GM12801 (cell line): ENCODE data around the gene BOD1.

Experiments
- CTCF ChIP-seq: IDR thresholded peaks from one replicate; pipeline ENCODE4 v1.5.1; 2011; ENCODE audit warnings: control low read depth; ENCODE audit not compliant: insufficient read length; ENCODE audit errors: extremely low read depth

Gene BOD1

GRCh38 chr5:173581408-173582215 lies 34.8 kb downstream of the BOD1 start:
- no peak for TF ChIP-seq CTCF

DNA sequence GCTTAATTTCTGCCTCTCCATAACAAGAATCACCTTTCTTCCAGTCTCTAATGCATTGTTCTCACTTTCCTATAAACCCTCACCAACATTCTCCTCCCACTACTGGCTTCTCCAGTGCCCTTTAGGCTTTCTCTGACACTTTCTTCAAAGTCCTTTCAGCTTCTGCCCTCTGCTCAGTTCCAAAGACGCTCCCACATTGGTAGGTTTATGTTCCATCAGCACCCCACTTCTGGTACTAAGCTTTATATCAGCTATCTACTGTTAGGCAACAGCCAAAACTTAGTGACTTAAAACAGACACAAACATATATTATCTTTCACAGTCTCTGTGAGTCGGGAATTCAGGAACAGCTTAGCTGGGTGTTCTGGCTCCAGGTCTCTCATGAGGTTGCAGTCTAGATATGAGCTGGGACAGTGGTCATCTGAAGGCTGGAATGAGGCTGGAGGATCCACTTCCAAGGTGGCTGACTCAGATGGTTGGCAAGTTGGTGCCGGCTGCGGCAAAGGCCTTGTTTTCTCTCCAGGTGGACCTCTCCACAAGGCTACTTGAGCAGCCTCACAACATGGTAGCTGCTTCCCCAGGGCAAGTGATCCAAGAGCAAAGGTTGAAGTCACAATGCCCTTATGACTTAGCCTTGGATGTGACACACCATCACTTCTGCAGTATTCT lies 37.4 kb downstream of the BOD1 start:
- TF ChIP-seq CTCF, result no peak

GRCh38 chr5:173577817-173578216 lies 38.6 kb downstream of the BOD1 start:
- TF ChIP-seq CTCF, result no peak

DNA sequence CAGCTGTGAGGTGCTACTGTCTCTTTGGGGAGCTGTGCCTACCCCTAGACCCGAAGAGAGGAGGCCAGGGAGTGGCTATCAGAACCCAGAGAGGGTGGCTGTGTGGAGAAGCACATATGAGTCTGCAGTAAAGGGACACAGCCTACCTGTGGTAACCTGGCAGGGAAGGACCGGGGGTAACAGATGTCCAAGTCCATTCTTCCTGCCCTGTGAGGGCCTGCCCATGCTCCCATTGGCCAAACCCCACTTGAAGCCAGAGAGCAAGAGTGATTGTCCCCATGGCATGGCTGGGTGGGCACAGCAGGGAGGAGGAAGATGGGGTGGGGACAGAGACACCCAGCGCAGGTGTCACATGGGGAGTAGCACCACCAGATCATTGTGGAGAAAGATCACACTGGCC lies 39.3 kb downstream of the BOD1 start:
- TF ChIP-seq CTCF, result no peak

- TF ChIP-seq CTCF, result no peak
Observed at GRCh38 chr5:173575985-173576384, 40.5 kb downstream of the BOD1 start.

GRCh38 chr5:173574983-173575382 lies 41.5 kb downstream of the BOD1 start:
- no peak for TF ChIP-seq CTCF

DNA sequence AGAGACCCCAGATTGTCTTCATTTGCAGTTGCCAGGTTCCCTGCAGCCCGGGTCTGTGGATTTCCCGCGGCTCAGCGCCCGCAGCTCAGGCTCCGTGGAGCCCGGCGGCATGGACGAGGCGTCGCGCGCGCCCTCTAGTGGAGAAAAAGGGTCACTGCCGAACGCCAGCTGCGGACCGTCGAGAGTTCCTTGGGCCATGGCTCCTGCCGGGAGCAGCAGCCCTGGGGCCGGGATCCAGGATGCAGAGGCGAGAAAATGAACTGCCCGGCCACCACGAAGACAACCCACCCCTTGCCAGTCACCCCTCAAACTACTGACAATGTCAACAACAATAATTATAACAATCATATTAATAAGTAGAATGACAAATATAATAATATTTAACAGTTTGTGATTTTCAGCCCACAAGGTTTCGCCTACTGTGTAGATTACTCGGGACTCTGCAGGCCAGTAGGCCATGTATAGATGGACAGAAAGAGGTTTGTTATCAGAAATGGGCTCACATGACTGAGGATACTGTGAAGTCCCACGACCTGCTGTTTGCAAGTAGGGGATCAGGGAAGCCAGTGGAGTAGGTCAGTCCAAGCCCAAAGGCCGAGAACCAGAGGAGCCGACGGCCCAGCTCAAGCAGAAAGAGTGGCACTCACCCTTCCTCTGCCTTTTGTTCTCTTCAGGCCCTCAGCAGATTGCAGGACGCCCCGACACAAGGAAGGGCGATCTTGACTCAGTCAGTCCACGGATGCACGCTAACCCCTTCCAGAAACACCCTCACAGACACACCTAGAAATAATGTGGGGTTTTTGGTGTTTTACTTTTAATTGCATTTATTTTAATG lies 43.1 kb downstream of the BOD1 start:
- no peak for TF ChIP-seq CTCF
